SK-N-SH (cell line): ENCODE measurements around the gene ALDH18A1. TPM values are rescaled to one million over a fixed set of nuclear protein-coding genes. Genes with fewer than 3 reads are reported as not detected.

Source experiments
- CTCF ChIA-PET: fragments of 300-600, 350-600 bp; formaldehyde crosslinking; extraction: SDS; loops from one replicate; lab custom pipeline; 2021; lab: Yijun Ruan, JAX
- POLR2A ChIA-PET: fragments of 350-600 bp; sonication (Branson Sonifier 250); formaldehyde crosslinking; extraction: SDS; loops from one replicate; lab custom pipeline; 2020; ENCODE audit warnings: antibody characterized with exemption, inconsistent platforms; lab: Yijun Ruan, JAX
- DNase-seq: peaks from one replicate; pipeline ENCODE4 v3.0.0; 2012
- H2AFZ ChIP-seq: fragments of 200-600 bp; sonication (generic); 2 replicates; pipeline ENCODE4 v1.8.1; 2016; ENCODE audit warnings: antibody characterized with exemption, mild to moderate bottlenecking, low read depth
- H3F3A ChIP-seq: fragments of 200-600 bp; sonication (generic); replicated peaks from 2 replicates; pipeline ENCODE3; 2016; ENCODE audit warnings: antibody characterized with exemption, mild to moderate bottlenecking; ENCODE audit not compliant: insufficient read depth
- H3K27ac ChIP-seq, 2 experiments: fragments of 200-500 bp in 1 of 2; fragments of 200-600 bp in 1 of 2; sonication (Bioruptor generic) in 1 of 2; sonication (generic), shearing (Covaris generic) in 1 of 2; 2 replicates each; pipeline versions ENCODE4 v1.5.1 to v1.6.1; 2014 to 2016; ENCODE audit warnings: low read depth in 2 of 2, inconsistent platforms in 1 of 2, low read length in 1 of 2, mild to moderate bottlenecking in 1 of 2, mixed read lengths in 1 of 2
- H3K27me3 ChIP-seq: fragments of 200-600 bp; sonication (generic), shearing (Covaris generic); 2 replicates; pipeline ENCODE4 v1.6.1; 2016; ENCODE audit warnings: mixed run types; ENCODE audit not compliant: insufficient read depth
- H3K36me3 ChIP-seq, 2 experiments: fragments of 200-500 bp in 1 of 2; fragments of 200-600 bp in 1 of 2; sonication (Bioruptor generic) in 1 of 2; sonication (generic) in 1 of 2; replicated peaks in 1 of 2; 2 replicates each; pipeline versions ENCODE3 to v1.5.1; 2014 to 2016; ENCODE audit warnings: low read length in 1 of 2, mild to moderate bottlenecking in 1 of 2; ENCODE audit not compliant: insufficient read depth in 2 of 2, control insufficient read depth in 1 of 2
- H3K4me1 ChIP-seq, 2 experiments: fragments of 200-500 bp in 1 of 2; fragments of 200-600 bp in 1 of 2; sonication (Bioruptor generic) in 1 of 2; sonication (generic), shearing (Covaris generic) in 1 of 2; 2 replicates each; pipeline versions ENCODE4 v1.5.1 to v1.6.1; 2014 to 2016; ENCODE audit warnings: low read depth in 1 of 2, low read length in 1 of 2, mixed run types in 1 of 2; ENCODE audit not compliant: insufficient read depth in 2 of 2, control insufficient read depth in 1 of 2
- H3K4me2 ChIP-seq: fragments of 200-600 bp; sonication (generic), shearing (Covaris generic); 2 replicates; pipeline ENCODE4 v1.6.1; 2017; ENCODE audit warnings: mixed run types
- H3K4me3 ChIP-seq, 2 experiments: fragments of 200-500 bp in 1 of 2; fragments of 200-600 bp in 1 of 2; sonication (Bioruptor generic) in 1 of 2; sonication (generic), shearing (Covaris generic) in 1 of 2; 2 replicates each; pipeline versions ENCODE4 v1.5.1 to v1.8.1; 2014 to 2016; ENCODE audit warnings: low read depth in 2 of 2, inconsistent platforms in 1 of 2, low read length in 1 of 2, mild to moderate bottlenecking in 1 of 2, mixed read lengths in 1 of 2, moderate library complexity in 1 of 2
- H3K79me2 ChIP-seq: fragments of 200-600 bp; sonication (generic); 2 replicates; pipeline ENCODE4 v1.8.1; 2017; ENCODE audit warnings: mild to moderate bottlenecking; ENCODE audit not compliant: insufficient read depth
- H3K9ac ChIP-seq: fragments of 200-600 bp; sonication (generic); 2 replicates; pipeline ENCODE4 v1.6.1; 2017; ENCODE audit warnings: mixed run types
- H3K9me2 ChIP-seq: fragments of 200-600 bp; sonication (generic); 2 replicates; pipeline ENCODE4 v1.6.1; 2017; ENCODE audit warnings: mixed run types
- H3K9me3 ChIP-seq: fragments of 200-600 bp; sonication (generic); 2 replicates; pipeline ENCODE4 v1.6.1; 2017; ENCODE audit warnings: mixed run types, mild to moderate bottlenecking, moderate library complexity
- H4K20me1 ChIP-seq: fragments of 200-600 bp; sonication (generic); 2 replicates; pipeline ENCODE4 v1.6.1; 2017; ENCODE audit warnings: mild to moderate bottlenecking, mixed run types; ENCODE audit not compliant: insufficient read depth
- ELF1 ChIP-seq: IDR thresholded peaks from 2 replicates; pipeline ENCODE4 v1.4.0; 2012
- EP300 ChIP-seq, 2 experiments: IDR thresholded peaks; 2 replicates each; pipeline versions ENCODE4 v1.4.0 to v1.6.1; 2012; ENCODE audit warnings: borderline replicate concordance in 1 of 2, low read depth in 1 of 2, low read length in 1 of 2
- EZH2phosphoT487 ChIP-seq: fragments of 200-600 bp; sonication (generic); IDR thresholded peaks from 2 replicates; pipeline ENCODE4 v1.6.1; 2017; ENCODE audit warnings: low read depth, mixed run types, mild to moderate bottlenecking, antibody characterized with exemption, moderate library complexity, borderline replicate concordance
- FOXM1 ChIP-seq: IDR thresholded peaks from 2 replicates; pipeline ENCODE4 v1.4.0; 2012; ENCODE audit warnings: low read depth, mild to moderate bottlenecking
- NFIC ChIP-seq: IDR thresholded peaks from 2 replicates; pipeline ENCODE4 v1.4.0; 2012; ENCODE audit warnings: borderline replicate concordance
- NRF1 ChIP-seq: IDR thresholded peaks from 2 replicates; pipeline ENCODE4 v1.6.1; 2012; ENCODE audit warnings: low read depth, mild to moderate bottlenecking, low read length
- POLR2AphosphoS5 ChIP-seq: IDR thresholded peaks from 2 replicates; pipeline ENCODE4 v1.6.1; 2012; ENCODE audit warnings: low read depth, low read length
- RCOR1 ChIP-seq: fragments of 150-350 bp; IDR thresholded peaks from 2 replicates; pipeline ENCODE4 v1.6.1; 2017; ENCODE audit warnings: antibody characterized with exemption, low read length
- RXRA ChIP-seq: IDR thresholded peaks from 2 replicates; pipeline ENCODE4 v1.4.0; 2012; ENCODE audit warnings: low read depth, mild to moderate bottlenecking, borderline replicate concordance
- SIN3A ChIP-seq: IDR thresholded peaks from 2 replicates; pipeline ENCODE4 v1.6.1; 2012; ENCODE audit warnings: low read depth, mild to moderate bottlenecking, low read length, moderate library complexity, borderline replicate concordance
- TAF1 ChIP-seq: IDR thresholded peaks from 2 replicates; pipeline ENCODE4 v1.6.1; 2012; ENCODE audit warnings: low read depth, mild to moderate bottlenecking, low read length, moderate library complexity, borderline replicate concordance
- TCF12 ChIP-seq: IDR thresholded peaks from 2 replicates; pipeline ENCODE4 v1.4.0; 2012
- YY1 ChIP-seq: IDR thresholded peaks from 2 replicates; pipeline ENCODE4 v1.4.0; 2012; ENCODE audit warnings: low read depth, mild to moderate bottlenecking
- polyA plus RNA-seq, 3 experiments: library from polyadenylated mRNA; depleted of rRNA; stranded (reverse); fragments of >200 nt; gene quantifications; 2 replicates each; pipeline ENCODE4 v1.2.3, GENCODE V29; 2012
- TF ChIP-seq, protein P1 (sequence below): fragments of 150-350 bp; IDR thresholded peaks from 2 replicates; pipeline ENCODE4 v1.6.1; 2016; ENCODE audit warnings: mild to moderate bottlenecking, low read depth, low read length
- TF ChIP-seq, protein P2 (sequence below): IDR thresholded peaks from 2 replicates; pipeline ENCODE4 v1.4.0; 2012; ENCODE audit warnings: low read depth, borderline replicate concordance
- TF ChIP-seq, protein P3 (sequence below): IDR thresholded peaks from 2 replicates; pipeline ENCODE4 v1.4.0; 2012; ENCODE audit warnings: low read depth
- TF ChIP-seq, protein P4 (sequence below): IDR thresholded peaks from 2 replicates; pipeline ENCODE4 v1.6.1; 2012; ENCODE audit warnings: mild to moderate bottlenecking, low read depth, low read length, moderate library complexity
- TF ChIP-seq, protein P5 (sequence below): fragments of 150-350 bp; IDR thresholded peaks from 2 replicates; pipeline ENCODE4 v1.6.1; 2017; ENCODE audit warnings: antibody characterized with exemption, low read length, low read depth, borderline replicate concordance
- TF ChIP-seq, protein P6 (sequence below): fragments of 200-600 bp; sonication (generic); IDR thresholded peaks from 2 replicates; pipeline ENCODE4 v1.6.1; 2017; ENCODE audit warnings: antibody characterized with exemption, mild to moderate bottlenecking, moderate library complexity
- TF ChIP-seq, protein P7 (sequence below): IDR thresholded peaks from 2 replicates; pipeline ENCODE4 v1.4.0; 2012; ENCODE audit warnings: low read depth, borderline replicate concordance

Gene ALDH18A1
- polyA plus RNA-seq, 1 of the 3 experiments (the other 2 are of a cell fraction), result 59.5 TPM

DNA sequence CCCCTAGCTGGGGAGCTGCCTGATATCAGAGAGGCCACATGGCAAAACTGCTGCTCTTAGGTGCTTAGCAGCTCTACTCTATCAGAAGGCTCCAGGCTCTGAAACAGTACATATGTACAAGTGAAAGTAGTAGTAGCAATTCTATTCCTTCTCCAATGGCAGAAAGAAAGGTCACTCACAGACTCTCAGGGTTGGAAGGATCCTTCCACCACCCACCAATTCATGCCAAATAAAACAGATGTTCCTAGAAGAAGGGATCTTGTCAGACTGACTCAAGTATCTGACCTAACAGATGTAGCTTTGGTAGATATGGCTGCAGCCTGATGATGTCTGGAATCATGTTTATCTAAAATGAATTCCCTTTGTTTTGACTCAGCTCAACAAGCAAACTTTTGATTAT is 8.0 kb upstream of the ALDH18A1 start:
- no peak for DNase-seq
- peaks cover 4% of the 10 kb centered on the region for H3F3A ChIP-seq
- no peak overlapping the region for H3K9ac ChIP-seq
- no peak overlapping the region for H2AFZ ChIP-seq
- H4K20me1 ChIP-seq, result no peaks in the 10 kb centered on the region
- H3K27me3 ChIP-seq, result no peaks in the 10 kb centered on the region
- no peaks in the 10 kb centered on the region for H3K9me3 ChIP-seq
- ChIA-PET CTCF (interaction anchor here (0.6 to 3.2 kb wide), 3 partner anchors 9 to 94 kb away, joined by 3 to 12 read pairs (median 3); partner anchors contain the start of gene TCTN3), POLR2A (no interaction called here)
- no peak overlapping the region for H3K4me2 ChIP-seq
- H3K27ac ChIP-seq, result no peak overlapping the region
- no peaks in the 10 kb centered on the region for H3K4me1 ChIP-seq
- peaks cover 12 to 23% of the 10 kb centered on the region in 2 experiments for H3K36me3 ChIP-seq
- H3K9me2 ChIP-seq, result no peaks in the 10 kb centered on the region
- TF ChIP-seq RXRA (no peak), FOXM1 (no peak), TAF1 (no peak), EP300 (IDR thresholded peaks at IDR 0.05; ENCODE audit: borderline replicate concordance in 1 of 2, low read depth in 1 of 2, low read length in 1 of 2) (no peak), ELF1 (no peak), SIN3A (no peak), POLR2AphosphoS5 (no peak), NRF1 (no peak), TCF12 (no peak), NFIC (no peak), EZH2phosphoT487 (no peak), RCOR1 (no peak), YY1 (no peak)
- TF ChIP-seq, protein P1, sequence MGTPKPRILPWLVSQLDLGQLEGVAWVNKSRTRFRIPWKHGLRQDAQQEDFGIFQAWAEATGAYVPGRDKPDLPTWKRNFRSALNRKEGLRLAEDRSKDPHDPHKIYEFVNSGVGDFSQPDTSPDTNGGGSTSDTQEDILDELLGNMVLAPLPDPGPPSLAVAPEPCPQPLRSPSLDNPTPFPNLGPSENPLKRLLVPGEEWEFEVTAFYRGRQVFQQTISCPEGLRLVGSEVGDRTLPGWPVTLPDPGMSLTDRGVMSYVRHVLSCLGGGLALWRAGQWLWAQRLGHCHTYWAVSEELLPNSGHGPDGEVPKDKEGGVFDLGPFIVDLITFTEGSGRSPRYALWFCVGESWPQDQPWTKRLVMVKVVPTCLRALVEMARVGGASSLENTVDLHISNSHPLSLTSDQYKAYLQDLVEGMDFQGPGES, result no peak
- TF ChIP-seq, protein P2, sequence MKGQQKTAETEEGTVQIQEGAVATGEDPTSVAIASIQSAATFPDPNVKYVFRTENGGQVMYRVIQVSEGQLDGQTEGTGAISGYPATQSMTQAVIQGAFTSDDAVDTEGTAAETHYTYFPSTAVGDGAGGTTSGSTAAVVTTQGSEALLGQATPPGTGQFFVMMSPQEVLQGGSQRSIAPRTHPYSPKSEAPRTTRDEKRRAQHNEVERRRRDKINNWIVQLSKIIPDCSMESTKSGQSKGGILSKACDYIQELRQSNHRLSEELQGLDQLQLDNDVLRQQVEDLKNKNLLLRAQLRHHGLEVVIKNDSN, result no peak
- TF ChIP-seq, protein P3, sequence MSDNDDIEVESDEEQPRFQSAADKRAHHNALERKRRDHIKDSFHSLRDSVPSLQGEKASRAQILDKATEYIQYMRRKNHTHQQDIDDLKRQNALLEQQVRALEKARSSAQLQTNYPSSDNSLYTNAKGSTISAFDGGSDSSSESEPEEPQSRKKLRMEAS, result no peak
- TF ChIP-seq, protein P4, sequence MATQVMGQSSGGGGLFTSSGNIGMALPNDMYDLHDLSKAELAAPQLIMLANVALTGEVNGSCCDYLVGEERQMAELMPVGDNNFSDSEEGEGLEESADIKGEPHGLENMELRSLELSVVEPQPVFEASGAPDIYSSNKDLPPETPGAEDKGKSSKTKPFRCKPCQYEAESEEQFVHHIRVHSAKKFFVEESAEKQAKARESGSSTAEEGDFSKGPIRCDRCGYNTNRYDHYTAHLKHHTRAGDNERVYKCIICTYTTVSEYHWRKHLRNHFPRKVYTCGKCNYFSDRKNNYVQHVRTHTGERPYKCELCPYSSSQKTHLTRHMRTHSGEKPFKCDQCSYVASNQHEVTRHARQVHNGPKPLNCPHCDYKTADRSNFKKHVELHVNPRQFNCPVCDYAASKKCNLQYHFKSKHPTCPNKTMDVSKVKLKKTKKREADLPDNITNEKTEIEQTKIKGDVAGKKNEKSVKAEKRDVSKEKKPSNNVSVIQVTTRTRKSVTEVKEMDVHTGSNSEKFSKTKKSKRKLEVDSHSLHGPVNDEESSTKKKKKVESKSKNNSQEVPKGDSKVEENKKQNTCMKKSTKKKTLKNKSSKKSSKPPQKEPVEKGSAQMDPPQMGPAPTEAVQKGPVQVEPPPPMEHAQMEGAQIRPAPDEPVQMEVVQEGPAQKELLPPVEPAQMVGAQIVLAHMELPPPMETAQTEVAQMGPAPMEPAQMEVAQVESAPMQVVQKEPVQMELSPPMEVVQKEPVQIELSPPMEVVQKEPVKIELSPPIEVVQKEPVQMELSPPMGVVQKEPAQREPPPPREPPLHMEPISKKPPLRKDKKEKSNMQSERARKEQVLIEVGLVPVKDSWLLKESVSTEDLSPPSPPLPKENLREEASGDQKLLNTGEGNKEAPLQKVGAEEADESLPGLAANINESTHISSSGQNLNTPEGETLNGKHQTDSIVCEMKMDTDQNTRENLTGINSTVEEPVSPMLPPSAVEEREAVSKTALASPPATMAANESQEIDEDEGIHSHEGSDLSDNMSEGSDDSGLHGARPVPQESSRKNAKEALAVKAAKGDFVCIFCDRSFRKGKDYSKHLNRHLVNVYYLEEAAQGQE, result no peak
- TF ChIP-seq, protein P5, sequence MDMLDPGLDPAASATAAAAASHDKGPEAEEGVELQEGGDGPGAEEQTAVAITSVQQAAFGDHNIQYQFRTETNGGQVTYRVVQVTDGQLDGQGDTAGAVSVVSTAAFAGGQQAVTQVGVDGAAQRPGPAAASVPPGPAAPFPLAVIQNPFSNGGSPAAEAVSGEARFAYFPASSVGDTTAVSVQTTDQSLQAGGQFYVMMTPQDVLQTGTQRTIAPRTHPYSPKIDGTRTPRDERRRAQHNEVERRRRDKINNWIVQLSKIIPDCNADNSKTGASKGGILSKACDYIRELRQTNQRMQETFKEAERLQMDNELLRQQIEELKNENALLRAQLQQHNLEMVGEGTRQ, result no peak
- TF ChIP-seq, protein P6, sequence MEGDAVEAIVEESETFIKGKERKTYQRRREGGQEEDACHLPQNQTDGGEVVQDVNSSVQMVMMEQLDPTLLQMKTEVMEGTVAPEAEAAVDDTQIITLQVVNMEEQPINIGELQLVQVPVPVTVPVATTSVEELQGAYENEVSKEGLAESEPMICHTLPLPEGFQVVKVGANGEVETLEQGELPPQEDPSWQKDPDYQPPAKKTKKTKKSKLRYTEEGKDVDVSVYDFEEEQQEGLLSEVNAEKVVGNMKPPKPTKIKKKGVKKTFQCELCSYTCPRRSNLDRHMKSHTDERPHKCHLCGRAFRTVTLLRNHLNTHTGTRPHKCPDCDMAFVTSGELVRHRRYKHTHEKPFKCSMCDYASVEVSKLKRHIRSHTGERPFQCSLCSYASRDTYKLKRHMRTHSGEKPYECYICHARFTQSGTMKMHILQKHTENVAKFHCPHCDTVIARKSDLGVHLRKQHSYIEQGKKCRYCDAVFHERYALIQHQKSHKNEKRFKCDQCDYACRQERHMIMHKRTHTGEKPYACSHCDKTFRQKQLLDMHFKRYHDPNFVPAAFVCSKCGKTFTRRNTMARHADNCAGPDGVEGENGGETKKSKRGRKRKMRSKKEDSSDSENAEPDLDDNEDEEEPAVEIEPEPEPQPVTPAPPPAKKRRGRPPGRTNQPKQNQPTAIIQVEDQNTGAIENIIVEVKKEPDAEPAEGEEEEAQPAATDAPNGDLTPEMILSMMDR, result no peak
- TF ChIP-seq, protein P7, sequence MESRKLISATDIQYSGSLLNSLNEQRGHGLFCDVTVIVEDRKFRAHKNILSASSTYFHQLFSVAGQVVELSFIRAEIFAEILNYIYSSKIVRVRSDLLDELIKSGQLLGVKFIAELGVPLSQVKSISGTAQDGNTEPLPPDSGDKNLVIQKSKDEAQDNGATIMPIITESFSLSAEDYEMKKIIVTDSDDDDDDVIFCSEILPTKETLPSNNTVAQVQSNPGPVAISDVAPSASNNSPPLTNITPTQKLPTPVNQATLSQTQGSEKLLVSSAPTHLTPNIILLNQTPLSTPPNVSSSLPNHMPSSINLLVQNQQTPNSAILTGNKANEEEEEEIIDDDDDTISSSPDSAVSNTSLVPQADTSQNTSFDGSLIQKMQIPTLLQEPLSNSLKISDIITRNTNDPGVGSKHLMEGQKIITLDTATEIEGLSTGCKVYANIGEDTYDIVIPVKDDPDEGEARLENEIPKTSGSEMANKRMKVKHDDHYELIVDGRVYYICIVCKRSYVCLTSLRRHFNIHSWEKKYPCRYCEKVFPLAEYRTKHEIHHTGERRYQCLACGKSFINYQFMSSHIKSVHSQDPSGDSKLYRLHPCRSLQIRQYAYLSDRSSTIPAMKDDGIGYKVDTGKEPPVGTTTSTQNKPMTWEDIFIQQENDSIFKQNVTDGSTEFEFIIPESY, result no peak
- TF ChIP-seq, all 33 proteins: peak for 0
- Histone ChIP-seq H3K4me3 (no peak overlapping the region), H3K79me2 (no peaks in the 10 kb centered on the region)
